K562 (cell line): Measurements from ENCODE around the gene FAAH. TPM values are rescaled to one million over a fixed set of nuclear protein-coding genes. Genes with fewer than 3 reads are reported as not detected.
A peak's percentile ranks its signal among the peaks of the same experiment; 100 is the strongest.

Experiments used
- CEBPZ ChIP-seq: fragments of 150-350 bp; IDR thresholded peaks from 2 replicates; pipeline ENCODE4 v1.6.1; 2014; ENCODE audit warnings: low read depth, mild to moderate bottlenecking, low read length, borderline replicate concordance
- CTCF ChIP-seq, 3 experiments: IDR thresholded peaks in 2 of 3; conservative IDR thresholded peaks in 1 of 3; 2 replicates each; pipeline ENCODE4 v1.5.1; 2011 to 2012; ENCODE audit warnings: low read length in 3 of 3, mild to moderate bottlenecking in 3 of 3, control low read depth in 2 of 3, improper control_type of control experiment in 1 of 3, inconsistent platforms in 1 of 3, low read depth in 1 of 3, mixed read lengths in 1 of 3, moderate library complexity in 1 of 3; ENCODE audit not compliant: insufficient read depth in 2 of 3
- GTF2E2 ChIP-seq: fragments of 200-800 bp; sonication (Bioruptor generic); IDR thresholded peaks from 2 replicates; pipeline ENCODE4 v1.6.1; 2016; ENCODE audit warnings: missing genetic modification characterization, missing compliant biosample characterization
- JUN ChIP-seq, 2 experiments: sonication (generic) in 1 of 2; formaldehyde crosslinking in 1 of 2; IDR thresholded peaks; 2 replicates each; pipeline versions ENCODE4 v1.6.1 to v1.8.0; 2012 to 2022; ENCODE audit warnings: borderline replicate concordance in 2 of 2, mild to moderate bottlenecking in 2 of 2, improper control_type of control experiment in 1 of 2, low read depth in 1 of 2, low read length in 1 of 2, missing genetic modification reagents in 1 of 2
- KLF1 ChIP-seq: fragments of 450-650 bp; IDR thresholded peaks from 2 replicates; pipeline ENCODE4 v1.6.1; 2016; ENCODE audit warnings: missing genetic modification characterization, missing compliant biosample characterization
- MLLT1 ChIP-seq, 2 experiments: fragments of 450-650 bp; IDR thresholded peaks; 2 replicates each; pipeline ENCODE4 v1.6.1; 2016
- MYNN ChIP-seq, 2 experiments: sonication (generic); formaldehyde crosslinking in 1 of 2; IDR thresholded peaks; 2 replicates each; pipeline versions ENCODE4 v1.5.0 to v1.6.1; 2016 to 2020; ENCODE audit warnings: antibody characterized with exemption in 1 of 2, missing genetic modification reagents in 1 of 2
- RB1 ChIP-seq: fragments of 450-650 bp; IDR thresholded peaks from 2 replicates; pipeline ENCODE4 v1.6.1; 2017; ENCODE audit warnings: low read depth, mild to moderate bottlenecking
- SRSF3 ChIP-seq: fragments of 200-400 bp; formaldehyde crosslinking; IDR thresholded peaks from 2 replicates; pipeline ENCODE4 v1.6.1; 2016; ENCODE audit warnings: mild to moderate bottlenecking, low read length, moderate library complexity; ENCODE audit not compliant: insufficient read depth
- TCFL5 ChIP-seq: fragments of 250-450 bp; sonication (Bioruptor Pico); conservative IDR thresholded peaks from 2 replicates; pipeline ENCODE4 v1.6.1; 2021; ENCODE audit warnings: mild to moderate bottlenecking, moderate library complexity, matching md5 sums
- TEAD2 ChIP-seq: fragments of 450-650 bp; IDR thresholded peaks from 2 replicates; pipeline ENCODE4 v1.6.1; 2016; ENCODE audit warnings: missing genetic modification characterization, control low read depth, missing compliant biosample characterization
- THRAP3 ChIP-seq: fragments of 450-650 bp; IDR thresholded peaks from 2 replicates; pipeline ENCODE4 v1.6.1; 2016; ENCODE audit warnings: mild to moderate bottlenecking, inconsistent platforms, borderline replicate concordance
- ZBTB43 ChIP-seq: sonication (generic); formaldehyde crosslinking; IDR thresholded peaks from 2 replicates; pipeline ENCODE4 v1.8.0; 2023; ENCODE audit warnings: mild to moderate bottlenecking, missing genetic modification reagents
- ZNF165 ChIP-seq: fragments of 250-450 bp; sonication (Bioruptor Pico); IDR thresholded peaks from 2 replicates; pipeline ENCODE4 v1.4.0; 2020; ENCODE audit warnings: borderline replicate concordance
- ZNF512 ChIP-seq: IDR thresholded peaks from 2 replicates; pipeline ENCODE4 v1.6.1; 2016; ENCODE audit warnings: missing genetic modification characterization, missing compliant biosample characterization
- polyA plus RNA-seq, 8 experiments: library from polyadenylated mRNA; depleted of rRNA in 4 of 8; stranded (reverse) in 5 of 8; unstranded in 3 of 8; fragments of >200 nt; fragmentation: Nextera tagmentation in 2 of 8; fragmentation: Illumina TruSeq in 1 of 8; extraction: Ambion mirVana in 2 of 8; extraction: Trizol in 1 of 8; gene quantifications; 2 replicates each; pipeline versions ENCODE4 v1.2.1 to v1.2.3, GENCODE V29; 2011 to 2014; ENCODE audit warnings: inconsistent platforms in 1 of 8, missing spikeins in 1 of 8
- total RNA-seq, 7 experiments: library from RNA; depleted of rRNA in 6 of 7; stranded (reverse); fragments of >200 nt in 6 of 7; fragmentation: Illumina TruSeq in 2 of 7; extraction: Trizol in 2 of 7; gene quantifications; 2 replicates each; pipeline versions ENCODE4 v1.2.1 to v1.2.3, GENCODE V29; 2011 to 2021; ENCODE audit warnings: low replicate concordance in 1 of 7

The FAAH gene
- total and polyA plus RNA-seq, 9 of the 15 experiments (the other 6 are each of a cell fraction or from before 2014, with no cell fraction given), result 0.06 to 1.1 (median 0.32) TPM

GRCh38 chr1:46446646-46447498, 52.8 kb downstream of the FAAH start (continued):
- no peak for TF ChIP-seq CEBPZ
- 0 out of 2 replicates have a peak, but pooled peaks have one; percentile 30 for TF ChIP-seq MYNN (IDR thresholded peaks at IDR 0.05)
- TF ChIP-seq MYNN (CRISPR knock-in tag; IDR thresholded peaks at IDR 0.05), result no peak
- TF ChIP-seq TEAD2 (tag), result peak; percentile 75
- no peak for TF ChIP-seq MLLT1 (IDR thresholded peaks at IDR 0.05)
- TF ChIP-seq TCFL5 (CRISPR knock-in tag), result no peak
- no peak for TF ChIP-seq THRAP3
- TF ChIP-seq GTF2E2 (tag), result no peak
- TF ChIP-seq SRSF3, result no peak
- no peak for TF ChIP-seq ZNF165 (CRISPR knock-in tag)
- TF ChIP-seq ZNF512, result no peak
- no peak for TF ChIP-seq KLF1 (tag)
- peak; percentile 96 to 99 (median 96) for TF ChIP-seq CTCF (IDR thresholded peaks at IDR 0.05 in 2 of 3, conservative IDR thresholded peaks at IDR 0.05 in 1 of 3; ENCODE audit: insufficient read depth in 2 of 3, low read depth in 1 of 3, low read length in 3 of 3)
- no peak for TF ChIP-seq ZBTB43
- peak; percentile 73; the same call in 1 of the 2 replicates for TF ChIP-seq RB1
- no peak for TF ChIP-seq JUN (IDR thresholded peaks at IDR 0.05; ENCODE audit: borderline replicate concordance, low read depth, low read length)
- no peak for TF ChIP-seq JUN (CRISPR knock-in tag; IDR thresholded peaks at IDR 0.05; ENCODE audit: borderline replicate concordance)
